ENCODE data around the gene NEDD4L.

The NEDD4L gene

GRCh38 chr18:58192519-58192918 lies 148.5 kb downstream of the NEDD4L start:
- ATAC-seq = no peak
- TF ChIP-seq TSHZ2 (CRISPR knock-in tag; IDR thresholded peaks at IDR 0.05) = no peak
- TF ChIP-seq TOX (CRISPR knock-in tag; IDR thresholded peaks at IDR 0.05; ENCODE audit: borderline replicate concordance) = no peak
- TF ChIP-seq PPARA (CRISPR knock-in tag; IDR thresholded peaks at IDR 0.05; ENCODE audit: borderline replicate concordance) = no peak
- no peak for TF ChIP-seq ZC3H10 (CRISPR knock-in tag; IDR thresholded peaks at IDR 0.05)
- TF ChIP-seq ZNF8 (CRISPR knock-in tag; IDR thresholded peaks at IDR 0.05) = no peak
- TF ChIP-seq OSR1 (CRISPR knock-in tag; IDR thresholded peaks at IDR 0.05) = no peak
- TF ChIP-seq CSDC2 (CRISPR knock-in tag; IDR thresholded peaks at IDR 0.05) = no peak
- TF ChIP-seq CREB5 (CRISPR knock-in tag; IDR thresholded peaks at IDR 0.05; ENCODE audit: low read depth) = no peak
- TF ChIP-seq ISL1 (CRISPR knock-in tag; IDR thresholded peaks at IDR 0.05) = no peak
- TF ChIP-seq RARB (CRISPR knock-in tag; IDR thresholded peaks at IDR 0.05) = no peak
- TF ChIP-seq POU6F1 (CRISPR knock-in tag; IDR thresholded peaks at IDR 0.05; ENCODE audit: borderline replicate concordance, low read depth) = no peak
- TF ChIP-seq ESRRG (CRISPR knock-in tag; IDR thresholded peaks at IDR 0.05) = no peak
- TF ChIP-seq PATZ1 (CRISPR knock-in tag; IDR thresholded peaks at IDR 0.05; ENCODE audit: borderline replicate concordance) = no peak
- no peak for TF ChIP-seq GLIS3 (CRISPR knock-in tag; IDR thresholded peaks at IDR 0.05)
- TF ChIP-seq CSRNP3 (CRISPR knock-in tag; IDR thresholded peaks at IDR 0.05) = no peak
- TF ChIP-seq ZNF565 (CRISPR knock-in tag; conservative IDR thresholded peaks at IDR 0.05; ENCODE audit: low read depth) = no peak
- no peak for TF ChIP-seq ZNF70 (CRISPR knock-in tag; IDR thresholded peaks at IDR 0.05)
- no peak for TF ChIP-seq BACH2 (CRISPR knock-in tag; IDR thresholded peaks at IDR 0.05; ENCODE audit: borderline replicate concordance)
- TF ChIP-seq ZFP3 (CRISPR knock-in tag; IDR thresholded peaks at IDR 0.05) = no peak

GRCh38 chr18:58194028-58194427 lies 150.0 kb downstream of the NEDD4L start:
- peak; percentile 77 for ATAC-seq
- no peak for TF ChIP-seq SNAI2 (CRISPR knock-in tag; IDR thresholded peaks at IDR 0.05)
- no peak for TF ChIP-seq CSRNP3 (CRISPR knock-in tag; IDR thresholded peaks at IDR 0.05)
- no peak for TF ChIP-seq GLIS3 (CRISPR knock-in tag; IDR thresholded peaks at IDR 0.05)
- no peak for TF ChIP-seq ZC3H10 (CRISPR knock-in tag; IDR thresholded peaks at IDR 0.05)
- no peak for TF ChIP-seq ZNF565 (CRISPR knock-in tag; conservative IDR thresholded peaks at IDR 0.05; ENCODE audit: low read depth)
- no peak for TF ChIP-seq TCF4 (CRISPR knock-in tag; IDR thresholded peaks at IDR 0.05; ENCODE audit: borderline replicate concordance)
- TF ChIP-seq ZFP30 (CRISPR knock-in tag; IDR thresholded peaks at IDR 0.05) = no peak
- TF ChIP-seq CSDC2 (CRISPR knock-in tag; IDR thresholded peaks at IDR 0.05) = no peak
- TF ChIP-seq PATZ1 (CRISPR knock-in tag; IDR thresholded peaks at IDR 0.05; ENCODE audit: borderline replicate concordance) = no peak
- TF ChIP-seq POU6F1 (CRISPR knock-in tag; IDR thresholded peaks at IDR 0.05; ENCODE audit: borderline replicate concordance, low read depth) = no peak
- no peak for TF ChIP-seq ZNF70 (CRISPR knock-in tag; IDR thresholded peaks at IDR 0.05)
- TF ChIP-seq BACH2 (CRISPR knock-in tag; IDR thresholded peaks at IDR 0.05; ENCODE audit: borderline replicate concordance) = no peak
- no peak for TF ChIP-seq CREB5 (CRISPR knock-in tag; IDR thresholded peaks at IDR 0.05; ENCODE audit: low read depth)
- no peak for TF ChIP-seq ESRRG (CRISPR knock-in tag; IDR thresholded peaks at IDR 0.05)
- no peak for TF ChIP-seq TOX (CRISPR knock-in tag; IDR thresholded peaks at IDR 0.05; ENCODE audit: borderline replicate concordance)
